Measurements from ENCODE around the gene NEDD4L.

DNA sequence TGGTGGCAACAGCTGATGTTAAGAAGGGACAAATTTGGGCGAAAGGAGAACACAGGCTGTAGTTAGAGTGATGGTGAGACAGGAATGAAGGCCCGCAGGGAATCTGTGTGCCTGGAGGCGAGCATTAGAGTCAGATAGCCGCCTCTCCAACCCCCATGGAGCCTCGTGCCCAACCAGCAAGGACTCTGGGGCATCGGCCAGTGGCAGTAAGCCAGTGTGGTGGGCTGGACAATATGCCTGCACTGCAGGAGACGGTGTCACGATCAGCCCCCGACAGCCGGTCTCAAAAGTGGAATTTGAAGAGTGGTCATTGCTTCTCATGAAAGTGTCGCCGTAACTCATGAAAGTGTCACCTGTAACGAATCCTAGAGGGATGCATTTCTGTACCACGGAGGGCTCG is 335.4 kb downstream of the NEDD4L start:
- TF ChIP-seq, protein P1, sequence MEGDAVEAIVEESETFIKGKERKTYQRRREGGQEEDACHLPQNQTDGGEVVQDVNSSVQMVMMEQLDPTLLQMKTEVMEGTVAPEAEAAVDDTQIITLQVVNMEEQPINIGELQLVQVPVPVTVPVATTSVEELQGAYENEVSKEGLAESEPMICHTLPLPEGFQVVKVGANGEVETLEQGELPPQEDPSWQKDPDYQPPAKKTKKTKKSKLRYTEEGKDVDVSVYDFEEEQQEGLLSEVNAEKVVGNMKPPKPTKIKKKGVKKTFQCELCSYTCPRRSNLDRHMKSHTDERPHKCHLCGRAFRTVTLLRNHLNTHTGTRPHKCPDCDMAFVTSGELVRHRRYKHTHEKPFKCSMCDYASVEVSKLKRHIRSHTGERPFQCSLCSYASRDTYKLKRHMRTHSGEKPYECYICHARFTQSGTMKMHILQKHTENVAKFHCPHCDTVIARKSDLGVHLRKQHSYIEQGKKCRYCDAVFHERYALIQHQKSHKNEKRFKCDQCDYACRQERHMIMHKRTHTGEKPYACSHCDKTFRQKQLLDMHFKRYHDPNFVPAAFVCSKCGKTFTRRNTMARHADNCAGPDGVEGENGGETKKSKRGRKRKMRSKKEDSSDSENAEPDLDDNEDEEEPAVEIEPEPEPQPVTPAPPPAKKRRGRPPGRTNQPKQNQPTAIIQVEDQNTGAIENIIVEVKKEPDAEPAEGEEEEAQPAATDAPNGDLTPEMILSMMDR (IDR thresholded peaks at IDR 0.05): no peak
- TF ChIP-seq, protein P2, sequence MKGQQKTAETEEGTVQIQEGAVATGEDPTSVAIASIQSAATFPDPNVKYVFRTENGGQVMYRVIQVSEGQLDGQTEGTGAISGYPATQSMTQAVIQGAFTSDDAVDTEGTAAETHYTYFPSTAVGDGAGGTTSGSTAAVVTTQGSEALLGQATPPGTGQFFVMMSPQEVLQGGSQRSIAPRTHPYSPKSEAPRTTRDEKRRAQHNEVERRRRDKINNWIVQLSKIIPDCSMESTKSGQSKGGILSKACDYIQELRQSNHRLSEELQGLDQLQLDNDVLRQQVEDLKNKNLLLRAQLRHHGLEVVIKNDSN (IDR thresholded peaks at IDR 0.05; ENCODE audit: borderline replicate concordance, low read depth): no peak
- TF ChIP-seq MXI1 (IDR thresholded peaks at IDR 0.05; ENCODE audit: low read depth, low read length): no peak
- TF ChIP-seq TAF1 (IDR thresholded peaks at IDR 0.05; ENCODE audit: borderline replicate concordance, low read depth, low read length): no peak
- TF ChIP-seq, protein P3, sequence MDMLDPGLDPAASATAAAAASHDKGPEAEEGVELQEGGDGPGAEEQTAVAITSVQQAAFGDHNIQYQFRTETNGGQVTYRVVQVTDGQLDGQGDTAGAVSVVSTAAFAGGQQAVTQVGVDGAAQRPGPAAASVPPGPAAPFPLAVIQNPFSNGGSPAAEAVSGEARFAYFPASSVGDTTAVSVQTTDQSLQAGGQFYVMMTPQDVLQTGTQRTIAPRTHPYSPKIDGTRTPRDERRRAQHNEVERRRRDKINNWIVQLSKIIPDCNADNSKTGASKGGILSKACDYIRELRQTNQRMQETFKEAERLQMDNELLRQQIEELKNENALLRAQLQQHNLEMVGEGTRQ (IDR thresholded peaks at IDR 0.05; ENCODE audit: borderline replicate concordance, low read depth, low read length): no peak
- no peak for TF ChIP-seq POLR2AphosphoS5 (IDR thresholded peaks at IDR 0.05; ENCODE audit: low read depth, low read length)
- no peak for TF ChIP-seq EP300 (IDR thresholded peaks at IDR 0.05; ENCODE audit: borderline replicate concordance in 1 of 2, low read depth in 1 of 2, low read length in 1 of 2)
- no peak for TF ChIP-seq JUND (IDR thresholded peaks at IDR 0.05)
- no peak for TF ChIP-seq FOXJ3 (CRISPR knock-in tag; IDR thresholded peaks at IDR 0.05)

All from SK-N-SH (cell line).